ENCODE data around the gene NOL7. TPM values are rescaled to one million over a fixed set of nuclear protein-coding genes. Genes with fewer than 3 reads are reported as not detected.

The NOL7 gene
- total RNA-seq, 1 experiment from 2014 or later = 73.7 TPM

GRCh38 chr6:13566500-13566899, 48.6 kb upstream of the NOL7 start:
- Histone ChIP-seq H3K27ac (ENCODE audit: low read depth, low read length) (no peak overlapping the region), H2AFZ (ENCODE audit: low read depth, low read length, poor library complexity, severe bottlenecking) (no peak overlapping the region), H3K9me2 (ENCODE audit: insufficient read depth) (no peaks in the 10 kb centered on the region), H3K4me3 (replicated peaks in 1 of 2; ENCODE audit: low read depth in 1 of 2, low read length in 2 of 2) (no peak overlapping the region), H3K9me3 (ENCODE audit: control insufficient read depth in 1 of 2, insufficient read depth in 1 of 2, low read depth in 1 of 2, low read length in 2 of 2) (no peaks in the 10 kb centered on the region), H3K79me2 (ENCODE audit: insufficient read depth, low read length) (no peaks in the 10 kb centered on the region), H3K27me3 (ENCODE audit: insufficient read depth, low read length) (no peaks in the 10 kb centered on the region), H3K4me2 (ENCODE audit: low read length) (no peak overlapping the region), H3K9ac (ENCODE audit: low read length) (no peak overlapping the region), H3K36me3 (ENCODE audit: control insufficient read depth in 1 of 2, insufficient read depth in 2 of 2, low read length in 2 of 2) (no peaks in the 10 kb centered on the region), H4K20me1 (ENCODE audit: insufficient read depth) (no peaks in the 10 kb centered on the region), H3K4me1 (ENCODE audit: control insufficient read depth in 1 of 2, insufficient read depth in 2 of 2, low read length in 2 of 2) (no peaks in the 10 kb centered on the region)
- no peak for DNase-seq (ENCODE audit: low read depth, low spot score)
- ChIA-PET RAD21 (ENCODE audit: low non-redundant PET in 1 of 2, low total read pairs in 2 of 2, uncharacterized antibody in 2 of 2, unreplicated experiment in 2 of 2) (no interaction called here), CTCF (interaction anchor here (1.0 kb wide), 1 partner anchor 9 kb away, joined by 6 read pairs; the partner anchor contains the start of gene SIRT5), POLR2A (no interaction called here)
- ATAC-seq = no peak
- BruUV-seq (replicated peaks) = no TSS peak
- TF ChIP-seq EZH2 (IDR thresholded peaks at IDR 0.05) = no peak
- TF ChIP-seq SP1 (IDR thresholded peaks at IDR 0.05; ENCODE audit: low read depth) = no peak
- no peak for TF ChIP-seq EZH2phosphoT487 (IDR thresholded peaks at IDR 0.05; ENCODE audit: borderline replicate concordance)
- no peak for TF ChIP-seq SIN3A (IDR thresholded peaks at IDR 0.05; ENCODE audit: low read depth)
- TF ChIP-seq CEBPB (IDR thresholded peaks at IDR 0.05; ENCODE audit: low read depth) = no peak
- TF ChIP-seq, protein P1, sequence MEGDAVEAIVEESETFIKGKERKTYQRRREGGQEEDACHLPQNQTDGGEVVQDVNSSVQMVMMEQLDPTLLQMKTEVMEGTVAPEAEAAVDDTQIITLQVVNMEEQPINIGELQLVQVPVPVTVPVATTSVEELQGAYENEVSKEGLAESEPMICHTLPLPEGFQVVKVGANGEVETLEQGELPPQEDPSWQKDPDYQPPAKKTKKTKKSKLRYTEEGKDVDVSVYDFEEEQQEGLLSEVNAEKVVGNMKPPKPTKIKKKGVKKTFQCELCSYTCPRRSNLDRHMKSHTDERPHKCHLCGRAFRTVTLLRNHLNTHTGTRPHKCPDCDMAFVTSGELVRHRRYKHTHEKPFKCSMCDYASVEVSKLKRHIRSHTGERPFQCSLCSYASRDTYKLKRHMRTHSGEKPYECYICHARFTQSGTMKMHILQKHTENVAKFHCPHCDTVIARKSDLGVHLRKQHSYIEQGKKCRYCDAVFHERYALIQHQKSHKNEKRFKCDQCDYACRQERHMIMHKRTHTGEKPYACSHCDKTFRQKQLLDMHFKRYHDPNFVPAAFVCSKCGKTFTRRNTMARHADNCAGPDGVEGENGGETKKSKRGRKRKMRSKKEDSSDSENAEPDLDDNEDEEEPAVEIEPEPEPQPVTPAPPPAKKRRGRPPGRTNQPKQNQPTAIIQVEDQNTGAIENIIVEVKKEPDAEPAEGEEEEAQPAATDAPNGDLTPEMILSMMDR (IDR thresholded peaks at IDR 0.05 in 2 of 3, conservative IDR thresholded peaks at IDR 0.05 in 1 of 3; ENCODE audit: borderline replicate concordance in 1 of 3, insufficient read depth in 1 of 3, low read depth in 2 of 3, low read length in 2 of 3) = no peak
- TF ChIP-seq, protein P2, sequence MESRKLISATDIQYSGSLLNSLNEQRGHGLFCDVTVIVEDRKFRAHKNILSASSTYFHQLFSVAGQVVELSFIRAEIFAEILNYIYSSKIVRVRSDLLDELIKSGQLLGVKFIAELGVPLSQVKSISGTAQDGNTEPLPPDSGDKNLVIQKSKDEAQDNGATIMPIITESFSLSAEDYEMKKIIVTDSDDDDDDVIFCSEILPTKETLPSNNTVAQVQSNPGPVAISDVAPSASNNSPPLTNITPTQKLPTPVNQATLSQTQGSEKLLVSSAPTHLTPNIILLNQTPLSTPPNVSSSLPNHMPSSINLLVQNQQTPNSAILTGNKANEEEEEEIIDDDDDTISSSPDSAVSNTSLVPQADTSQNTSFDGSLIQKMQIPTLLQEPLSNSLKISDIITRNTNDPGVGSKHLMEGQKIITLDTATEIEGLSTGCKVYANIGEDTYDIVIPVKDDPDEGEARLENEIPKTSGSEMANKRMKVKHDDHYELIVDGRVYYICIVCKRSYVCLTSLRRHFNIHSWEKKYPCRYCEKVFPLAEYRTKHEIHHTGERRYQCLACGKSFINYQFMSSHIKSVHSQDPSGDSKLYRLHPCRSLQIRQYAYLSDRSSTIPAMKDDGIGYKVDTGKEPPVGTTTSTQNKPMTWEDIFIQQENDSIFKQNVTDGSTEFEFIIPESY (IDR thresholded peaks at IDR 0.05; ENCODE audit: extremely low read depth, insufficient replicate concordance, low read length) = no peak
- intact Hi-C loops (cut with micrococcal nuclease) = no loop called here
